NCI-H526 (cell line): ENCODE measurements around the gene SMG6.
"Not testable (repeated sequence)": the region's sequence is repeated elsewhere in the genome, so short reads cannot be mapped to it uniquely, and the experiment has no call there.

Experiments used
- DNase-seq, 2 experiments: peaks; one replicate each; lab custom pipeline; 2025; lab: John Stamatoyannopoulos, UW

SMG6 gene

GRCh38 chr17:2304931-2305330, 1.3 kb upstream of the SMG6 start:
- DNase-seq = no peak

DNA sequence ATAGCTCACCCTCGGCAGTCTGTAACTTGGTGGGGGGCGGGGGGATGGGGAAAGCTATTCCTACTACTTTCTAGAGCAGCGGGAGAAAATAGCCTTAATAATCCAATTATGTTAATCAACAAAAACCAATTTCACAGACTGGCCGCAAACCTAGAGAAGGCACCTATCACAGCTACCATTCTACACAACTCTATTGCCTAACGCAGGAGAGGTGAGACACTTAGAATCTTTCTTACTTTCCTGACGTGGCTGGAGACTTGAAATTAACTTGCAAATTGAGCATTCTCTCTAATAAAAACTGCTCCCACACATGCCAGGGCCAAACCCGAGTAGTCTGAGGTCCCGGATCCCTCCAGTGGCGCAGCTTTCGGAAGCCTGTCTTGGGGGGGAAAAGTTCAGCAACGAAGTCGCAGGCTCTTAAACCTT, 794 bp downstream of the SMG6 start:
- DNase-seq = no peak

DNA sequence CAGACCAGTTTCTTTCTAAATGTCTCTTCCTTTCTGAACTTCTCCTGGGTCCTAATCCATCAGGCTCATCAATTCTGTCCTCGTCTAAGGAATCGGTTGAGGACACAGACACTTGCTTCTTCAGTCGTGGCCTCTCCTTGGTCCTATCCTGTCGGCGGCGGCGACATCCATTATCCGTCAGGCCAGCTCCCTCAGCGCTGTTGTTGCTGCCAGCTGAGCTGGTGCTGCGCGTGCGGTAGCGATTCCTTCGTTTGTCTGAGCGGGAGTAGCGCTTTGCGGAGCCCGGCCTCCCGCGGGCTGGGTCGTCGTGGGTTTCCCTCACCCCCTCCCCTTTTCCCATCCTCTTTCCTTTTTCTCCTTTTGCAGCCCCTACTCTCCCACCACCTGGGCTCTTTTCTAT, 3.8 kb downstream of the SMG6 start:
- DNase-seq = no peak

DNA sequence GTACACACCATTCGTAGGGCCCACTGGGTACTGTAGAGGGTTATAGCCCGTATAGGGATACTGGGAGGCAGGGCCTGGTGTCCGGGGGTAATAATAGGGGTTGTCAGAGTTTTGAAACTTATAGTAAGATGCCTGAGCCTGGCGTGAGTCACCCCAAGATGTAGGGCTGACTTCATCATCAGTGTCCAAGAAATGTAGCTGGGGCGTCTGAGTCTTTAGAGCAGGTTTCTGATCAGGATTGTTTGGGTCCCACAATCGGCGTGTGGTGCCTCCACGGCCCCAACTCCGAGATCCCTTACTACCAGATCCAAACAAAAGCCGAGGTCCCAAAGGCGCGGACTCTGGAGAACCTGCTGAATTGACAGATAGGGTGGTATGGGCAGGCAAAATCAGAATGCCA, 4.4 kb downstream of the SMG6 start:
- no peak for DNase-seq

DNA sequence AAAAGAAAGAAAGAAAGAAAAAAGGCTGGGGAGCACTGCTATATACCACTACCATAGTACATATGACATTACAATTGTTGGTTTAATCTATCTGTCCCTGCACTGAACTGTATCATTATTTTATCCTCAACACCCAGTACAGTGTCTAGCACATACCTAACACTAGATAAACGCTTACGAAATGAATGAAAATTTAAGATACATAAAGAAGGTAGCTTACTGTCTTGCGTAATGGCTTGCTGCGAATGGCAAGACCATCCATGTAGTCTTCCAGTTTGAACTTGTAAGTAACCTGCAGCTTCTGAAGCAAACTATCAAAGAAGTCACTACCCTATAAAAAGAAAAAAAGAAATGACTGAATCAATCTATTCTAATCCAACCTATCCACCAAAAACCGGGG, 6.6 kb downstream of the SMG6 start:
- no peak for DNase-seq

GRCh38 chr17:2295575-2295974, 8.0 kb downstream of the SMG6 start:
- no peak for DNase-seq

DNA sequence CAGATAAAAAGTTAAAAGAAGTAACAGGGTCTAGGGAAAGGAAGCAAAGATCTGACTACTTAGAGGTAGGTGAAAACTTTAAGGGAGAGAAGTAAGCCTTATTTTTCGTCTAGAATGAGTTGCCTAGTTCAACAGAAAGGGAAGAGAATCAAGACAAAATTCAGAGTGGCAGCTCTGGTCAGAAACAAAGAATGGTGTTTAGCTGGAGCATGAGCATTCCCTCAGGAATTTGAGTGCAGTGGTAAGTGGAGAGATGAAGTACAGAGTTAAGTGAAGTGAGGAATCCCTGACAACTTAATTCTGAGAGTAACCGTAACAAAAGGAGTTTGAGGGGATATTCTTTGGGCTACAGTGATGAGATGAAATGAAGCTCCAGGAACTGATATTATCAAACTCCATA, 11.5 kb downstream of the SMG6 start:
- DNase-seq = no peak

DNA sequence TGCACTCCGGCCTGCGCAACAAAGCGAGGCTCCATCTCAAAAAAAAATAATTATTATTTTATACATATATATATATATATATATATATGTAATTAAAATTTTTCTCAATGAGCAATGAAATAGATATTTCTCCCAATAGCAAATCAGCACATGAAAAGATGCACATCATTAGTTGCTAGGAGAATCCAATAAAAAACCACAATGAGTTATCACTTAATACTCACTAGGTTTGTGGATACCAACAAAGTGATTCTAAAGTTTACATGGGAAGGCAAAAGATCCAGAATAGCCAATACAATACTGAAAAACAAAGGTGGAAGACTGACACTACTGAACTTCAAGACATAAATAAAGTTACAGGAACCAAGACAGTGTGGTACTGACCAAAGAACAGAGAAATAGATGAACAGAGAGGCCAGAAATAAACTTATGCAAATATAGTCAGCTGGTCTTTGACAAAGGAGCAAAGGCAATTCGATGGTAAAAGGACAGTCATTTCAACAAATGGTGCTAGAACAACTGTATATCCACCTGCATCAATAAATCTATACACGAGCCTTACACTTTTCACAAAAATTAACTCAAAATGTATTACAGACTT, 13.6 kb downstream of the SMG6 start:
- no peak for DNase-seq

DNA sequence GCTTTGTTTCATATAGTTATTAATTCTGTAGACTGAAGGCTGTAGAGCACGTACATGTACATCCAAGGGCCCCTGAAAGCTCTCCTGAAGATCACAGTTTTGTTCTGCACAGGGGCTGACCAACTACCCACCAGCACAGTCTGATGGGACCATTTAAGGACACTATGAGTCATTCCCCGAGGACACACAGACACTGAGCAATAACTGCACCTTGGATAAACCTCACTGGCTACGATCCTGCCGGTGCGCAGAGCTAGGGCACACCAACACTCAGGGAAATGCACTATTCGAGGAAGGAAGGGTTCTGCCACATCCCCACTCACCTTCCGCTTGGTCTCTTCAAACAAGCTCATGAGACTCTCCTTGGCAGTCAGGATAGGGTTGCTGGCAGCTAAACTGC, 20.3 kb downstream of the SMG6 start:
- DNase-seq = no peak

- DNase-seq = peak; percentile 40 to 49
Observed at GRCh38 chr17:2282297-2282873, 21.2 kb downstream of the SMG6 start.

DNA sequence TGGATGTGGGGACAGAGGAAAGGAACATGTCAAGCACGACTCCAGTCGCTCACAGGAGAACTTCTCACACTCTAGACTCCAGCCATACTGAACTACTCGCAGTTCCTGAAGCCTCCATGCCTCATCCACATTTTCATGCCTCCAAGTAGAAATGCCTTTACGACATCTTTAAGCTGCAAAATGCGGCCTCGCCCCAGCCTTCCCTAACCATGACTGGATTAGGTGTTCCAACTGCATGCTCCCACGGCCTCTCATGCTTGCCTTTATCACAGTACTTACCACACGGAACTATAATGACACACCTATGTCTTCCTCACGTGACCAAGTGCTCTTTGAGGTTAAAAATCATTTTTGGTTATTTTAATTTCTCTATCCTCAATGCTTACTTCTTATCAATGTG, 23.9 kb downstream of the SMG6 start:
- DNase-seq = no peak

DNA sequence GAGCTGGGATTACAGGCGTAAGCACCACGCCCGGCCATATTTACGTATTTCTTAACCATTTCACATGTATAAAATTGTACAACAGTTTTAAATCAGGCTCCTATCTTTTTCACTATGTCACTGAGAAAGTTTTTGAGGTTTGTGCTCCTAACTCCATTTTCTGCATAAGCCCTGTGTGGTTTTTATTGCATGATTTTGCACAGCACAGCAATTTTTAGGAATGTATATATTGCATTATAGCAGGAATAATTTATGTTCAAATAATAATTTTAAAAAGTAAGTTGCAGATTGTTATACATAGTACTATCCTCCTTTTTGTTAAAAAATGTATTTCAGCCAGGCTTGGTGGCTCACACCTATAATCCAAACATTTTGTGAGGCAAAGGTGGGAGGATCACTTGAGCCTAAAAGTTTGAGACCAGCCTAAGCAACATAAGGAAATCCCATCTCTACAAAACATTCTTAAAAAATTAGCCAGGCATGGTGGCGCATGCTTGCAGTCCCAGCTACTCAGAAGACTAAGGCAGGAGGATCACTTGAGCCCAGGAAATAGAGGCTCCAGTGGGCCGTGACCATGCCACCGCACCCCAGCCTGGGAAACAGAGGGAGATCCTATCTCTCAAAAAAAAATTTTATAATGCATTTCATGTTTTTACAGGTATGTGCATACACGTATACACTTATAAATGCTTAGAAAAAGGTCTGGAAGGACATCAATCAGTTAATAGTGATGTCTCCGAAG, 26.0 kb downstream of the SMG6 start:
- DNase-seq = no peak

DNA sequence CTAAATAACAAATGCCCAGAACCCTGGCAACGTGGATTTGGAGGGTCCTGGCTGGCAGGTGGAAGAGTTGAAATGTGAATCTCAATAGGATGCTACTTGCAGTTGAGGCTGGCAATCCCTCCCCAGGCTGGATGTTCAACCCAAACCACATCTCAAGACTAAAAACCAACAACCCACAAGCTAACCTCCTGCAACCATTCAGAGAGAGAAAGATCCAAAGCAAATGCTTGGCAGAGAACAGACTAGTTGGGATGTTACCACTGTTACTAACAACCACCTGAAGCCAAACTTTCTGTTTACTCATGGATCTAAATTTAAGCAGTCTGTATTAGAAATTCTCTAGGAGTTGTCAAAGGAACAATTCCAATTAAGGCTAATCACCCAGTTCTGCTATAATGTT, 27.9 kb downstream of the SMG6 start:
- no peak for DNase-seq

GRCh38 chr17:2274414-2274813, 29.2 kb downstream of the SMG6 start:
- DNase-seq = no peak

GRCh38 chr17:2271985-2272702, 31.4 kb downstream of the SMG6 start:
- DNase-seq = no peak

DNA sequence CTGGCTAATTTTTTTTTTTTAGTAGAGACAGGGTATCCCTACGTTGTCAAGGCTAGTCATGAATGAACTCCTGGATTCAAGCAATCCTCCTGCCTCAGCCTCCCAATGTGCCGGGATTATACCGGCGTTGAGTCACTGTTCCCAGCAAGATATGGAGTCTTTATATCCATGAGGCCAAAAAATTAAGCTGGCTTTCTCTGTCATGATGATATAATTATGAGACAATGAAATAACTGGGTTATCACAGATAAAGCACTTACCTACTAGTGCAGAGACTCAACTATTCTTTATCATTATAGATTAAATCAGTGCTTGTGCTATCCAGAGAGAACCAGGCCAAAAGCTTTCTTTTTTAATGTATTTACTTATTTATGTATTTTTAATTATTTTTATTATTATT, 36.2 kb downstream of the SMG6 start:
- DNase-seq = no peak

- no peak for DNase-seq
Observed at GRCh38 chr17:2266865-2267228, 36.7 kb downstream of the SMG6 start.

DNA sequence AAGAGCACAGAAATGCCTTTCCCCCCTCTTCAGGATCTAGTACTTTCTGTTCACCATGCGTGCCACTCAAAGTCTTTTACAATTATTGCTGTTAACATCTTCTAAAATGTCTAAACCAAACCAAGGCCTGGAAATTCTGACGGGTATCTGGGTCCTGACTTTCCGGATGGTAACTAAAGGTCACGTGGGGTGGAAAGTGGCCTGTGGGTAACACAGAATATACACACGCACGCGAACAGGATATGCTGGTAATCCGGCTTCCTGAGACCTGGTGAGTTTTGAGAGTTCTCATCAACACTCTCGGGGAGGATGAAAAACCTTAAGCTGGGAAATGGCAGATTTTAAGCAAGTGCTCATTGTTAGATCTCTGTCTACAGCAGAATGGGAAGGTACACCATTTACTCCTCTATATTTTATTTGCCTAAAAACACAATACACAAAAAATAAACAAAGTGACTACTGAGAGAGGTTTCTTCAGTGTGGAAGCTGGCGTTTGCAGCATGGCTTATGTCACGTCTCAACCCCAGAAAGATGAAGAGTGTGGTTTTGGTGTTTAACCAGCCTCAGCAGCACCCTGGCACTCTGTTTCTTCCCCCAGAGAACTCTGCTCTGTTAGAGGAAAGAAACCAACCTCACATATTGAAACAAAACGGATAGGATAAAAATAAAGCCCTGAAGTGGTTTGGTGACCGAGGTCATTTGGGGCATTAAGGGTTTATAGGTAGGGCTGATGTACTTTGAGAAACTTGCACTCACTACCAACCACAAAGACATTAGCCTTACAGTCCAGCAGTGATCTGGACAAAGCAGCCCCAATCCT, 37.3 kb downstream of the SMG6 start:
- no peak for DNase-seq

DNA sequence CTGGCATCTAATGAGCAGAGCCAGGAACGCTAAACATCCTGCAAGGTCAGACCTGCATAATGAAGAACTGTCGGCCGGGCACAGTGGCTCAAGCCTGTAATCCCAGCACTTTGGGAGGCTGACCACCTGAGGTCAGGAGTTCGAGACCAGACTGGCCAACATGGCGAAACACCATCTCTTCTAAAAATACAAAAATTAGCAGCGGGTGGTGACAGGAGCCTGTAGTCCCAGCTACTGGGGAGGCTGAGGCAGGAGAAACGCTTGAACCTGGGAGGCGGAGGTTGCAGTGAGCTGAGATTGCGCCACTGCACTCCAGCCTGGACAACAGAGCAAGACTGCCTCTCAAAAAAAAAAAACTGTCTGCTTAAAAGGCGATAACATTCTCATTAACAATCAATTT, 38.4 kb downstream of the SMG6 start:
- not testable (repeated sequence) for DNase-seq

DNA sequence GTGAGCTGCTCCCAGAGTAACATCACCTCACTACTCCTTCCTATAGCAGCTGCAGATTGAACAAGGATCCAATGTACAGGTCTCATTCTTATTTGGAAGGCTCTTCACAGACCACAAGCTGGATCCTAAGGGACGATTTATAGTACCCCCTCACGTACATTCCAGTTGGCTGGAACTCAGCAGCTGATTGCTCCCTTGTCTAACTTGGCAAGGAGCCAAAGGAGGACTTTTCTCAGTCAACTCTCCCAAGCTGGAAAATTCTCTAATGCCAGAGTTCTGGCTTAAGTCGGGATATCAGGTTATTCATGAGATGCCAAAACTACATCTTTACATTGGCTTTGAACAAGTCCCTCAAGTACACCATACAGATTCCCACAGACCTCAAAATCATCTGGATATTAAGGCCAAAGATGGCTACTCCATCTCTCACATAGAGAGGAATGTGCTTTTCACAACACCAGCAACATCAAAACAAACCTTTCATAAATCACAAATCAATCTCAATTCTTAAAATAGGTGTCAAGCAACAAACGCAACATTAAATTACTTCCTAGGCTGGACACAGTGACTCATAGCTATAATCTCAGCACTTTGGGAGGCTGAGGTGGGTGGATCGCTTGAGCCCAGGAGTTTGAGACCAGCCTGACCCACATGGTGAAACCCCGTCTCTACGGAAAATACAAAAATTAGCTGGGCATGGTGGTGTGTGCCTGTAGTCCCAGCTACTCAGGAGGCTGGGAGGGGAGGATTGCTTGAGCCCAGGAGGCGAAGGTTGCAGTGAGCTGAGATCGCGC, 39.3 kb downstream of the SMG6 start:
- no peak for DNase-seq
